HepG2 (cell line): ENCODE measurements around the gene ZFAND4. TPM values are rescaled to one million over a fixed set of nuclear protein-coding genes. Genes with fewer than 3 reads are reported as not detected.

ENCODE experiments used
- JUNB ChIP-seq: sonication (generic); formaldehyde crosslinking; IDR thresholded peaks from 2 replicates; pipeline ENCODE4 v1.8.0; 2022; ENCODE audit warnings: missing genetic modification reagents, mild to moderate bottlenecking, borderline replicate concordance
- MNT ChIP-seq: fragments of 450-650 bp; IDR thresholded peaks from 2 replicates; pipeline ENCODE4 v1.6.1; 2016
- MYC ChIP-seq: sonication (generic); formaldehyde crosslinking; IDR thresholded peaks from 2 replicates; pipeline ENCODE4 v1.9.0; 2021; ENCODE audit warnings: missing genetic modification reagents, borderline replicate concordance
- NCOA2 ChIP-seq: sonication (generic); formaldehyde crosslinking; IDR thresholded peaks from 2 replicates; pipeline ENCODE4 v1.8.0; 2022; ENCODE audit warnings: inconsistent platforms
- PRDM10 ChIP-seq: sonication (generic); formaldehyde crosslinking; IDR thresholded peaks from 2 replicates; pipeline ENCODE4 v1.4.0; 2020; ENCODE audit warnings: low read depth, missing genetic modification reagents
- RARA ChIP-seq: IDR thresholded peaks from 2 replicates; pipeline ENCODE4 v1.6.1; 2016; ENCODE audit warnings: missing genetic modification reagents, missing compliant biosample characterization
- RXRB ChIP-seq: IDR thresholded peaks from 2 replicates; pipeline ENCODE4 v1.6.1; 2016; ENCODE audit warnings: borderline replicate concordance, missing genetic modification reagents, missing compliant biosample characterization
- ZNF138 ChIP-seq: sonication (generic); formaldehyde crosslinking; IDR thresholded peaks from 2 replicates; pipeline ENCODE4 v1.5.0; 2020; ENCODE audit warnings: mild to moderate bottlenecking, low read depth, missing genetic modification reagents
- ZNF160 ChIP-seq: sonication (generic); formaldehyde crosslinking; IDR thresholded peaks from 2 replicates; pipeline ENCODE4 v1.8.0; 2022; ENCODE audit warnings: mild to moderate bottlenecking, inconsistent platforms, missing genetic modification reagents
- ZNF614 ChIP-seq: IDR thresholded peaks from 2 replicates; pipeline ENCODE4 v1.6.1; 2018; ENCODE audit warnings: missing biosample characterization, missing genetic modification reagents, inconsistent platforms, borderline replicate concordance
- ZNF619 ChIP-seq: sonication (generic); formaldehyde crosslinking; IDR thresholded peaks from 2 replicates; pipeline ENCODE4 v1.4.0; 2020; ENCODE audit warnings: mild to moderate bottlenecking, missing genetic modification reagents
- ZNF782 ChIP-seq: sonication (generic); formaldehyde crosslinking; IDR thresholded peaks from 2 replicates; pipeline ENCODE4 v1.4.0; 2020; ENCODE audit warnings: missing genetic modification reagents, mild to moderate bottlenecking, borderline replicate concordance
- polyA plus RNA-seq, 8 experiments: library from polyadenylated mRNA; depleted of rRNA in 3 of 8; stranded (reverse) in 7 of 8; unstranded in 1 of 8; fragments of >200 nt; fragmentation: Illumina TruSeq in 4 of 8; extraction: Trizol in 4 of 8; gene quantifications; 2 replicates each; pipeline versions ENCODE4 v1.2.1 to v1.2.3, GENCODE V29; 2011 to 2016; ENCODE audit warnings: low read depth in 4 of 8, missing spikeins in 1 of 8, mixed read lengths in 1 of 8; ENCODE audit not compliant: insufficient read depth in 1 of 8
- total RNA-seq, 5 experiments: library from RNA; depleted of rRNA; stranded (reverse); fragments of >200 nt; fragmentation: Illumina TruSeq; extraction: Trizol; gene quantifications; 2 replicates each; pipeline ENCODE4 v1.2.3, GENCODE V29; 2016; ENCODE audit warnings: low read depth in 1 of 5
- TF ChIP-seq, protein P1 (sequence below): sonication (generic); formaldehyde crosslinking; IDR thresholded peaks from 2 replicates; pipeline ENCODE4 v1.4.0; 2020; ENCODE audit warnings: missing genetic modification reagents
- TF ChIP-seq, protein P2 (sequence below): sonication (generic); formaldehyde crosslinking; IDR thresholded peaks from 2 replicates; pipeline ENCODE4 v1.8.0; 2022; ENCODE audit warnings: low read depth, missing genetic modification reagents
- TF ChIP-seq, protein P3 (sequence below): sonication (generic); formaldehyde crosslinking; IDR thresholded peaks from 2 replicates; pipeline ENCODE4 v1.8.0; 2022; ENCODE audit warnings: mild to moderate bottlenecking, missing genetic modification reagents, moderate library complexity
- TF ChIP-seq, protein P4 (sequence below): sonication (generic); formaldehyde crosslinking; IDR thresholded peaks from 2 replicates; pipeline ENCODE4 v1.5.1; 2020; ENCODE audit warnings: missing genetic modification reagents, mild to moderate bottlenecking, borderline replicate concordance

The ZFAND4 gene
- total and polyA plus RNA-seq, 2 of the 13 experiments (the other 11 are each of a cell fraction or from before 2014, with no cell fraction given) = 2.9 to 9.2 TPM

GRCh38 chr10:45594276-45595157, 78.1 kb downstream of the ZFAND4 start (continued):
- peak; percentile 88 for TF ChIP-seq MNT
- TF ChIP-seq, protein P1, sequence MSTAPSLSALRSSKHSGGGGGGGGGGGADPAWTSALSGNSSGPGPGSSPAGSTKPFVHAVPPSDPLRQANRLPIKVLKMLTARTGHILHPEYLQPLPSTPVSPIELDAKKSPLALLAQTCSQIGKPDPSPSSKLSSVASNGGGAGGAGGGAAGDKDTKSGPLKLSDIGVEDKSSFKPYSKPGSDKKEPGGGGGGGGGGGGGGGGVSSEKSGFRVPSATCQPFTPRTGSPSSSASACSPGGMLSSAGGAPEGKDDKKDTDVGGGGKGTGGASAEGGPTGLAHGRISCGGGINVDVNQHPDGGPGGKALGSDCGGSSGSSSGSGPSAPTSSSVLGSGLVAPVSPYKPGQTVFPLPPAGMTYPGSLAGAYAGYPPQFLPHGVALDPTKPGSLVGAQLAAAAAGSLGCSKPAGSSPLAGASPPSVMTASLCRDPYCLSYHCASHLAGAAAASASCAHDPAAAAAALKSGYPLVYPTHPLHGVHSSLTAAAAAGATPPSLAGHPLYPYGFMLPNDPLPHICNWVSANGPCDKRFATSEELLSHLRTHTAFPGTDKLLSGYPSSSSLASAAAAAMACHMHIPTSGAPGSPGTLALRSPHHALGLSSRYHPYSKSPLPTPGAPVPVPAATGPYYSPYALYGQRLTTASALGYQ (CRISPR knock-in tag) = peak; percentile 68; the same call in 1 of the 2 replicates
- peak; percentile 77 for TF ChIP-seq RXRB
- peak; percentile 63 for TF ChIP-seq RARA
- TF ChIP-seq, protein P2, sequence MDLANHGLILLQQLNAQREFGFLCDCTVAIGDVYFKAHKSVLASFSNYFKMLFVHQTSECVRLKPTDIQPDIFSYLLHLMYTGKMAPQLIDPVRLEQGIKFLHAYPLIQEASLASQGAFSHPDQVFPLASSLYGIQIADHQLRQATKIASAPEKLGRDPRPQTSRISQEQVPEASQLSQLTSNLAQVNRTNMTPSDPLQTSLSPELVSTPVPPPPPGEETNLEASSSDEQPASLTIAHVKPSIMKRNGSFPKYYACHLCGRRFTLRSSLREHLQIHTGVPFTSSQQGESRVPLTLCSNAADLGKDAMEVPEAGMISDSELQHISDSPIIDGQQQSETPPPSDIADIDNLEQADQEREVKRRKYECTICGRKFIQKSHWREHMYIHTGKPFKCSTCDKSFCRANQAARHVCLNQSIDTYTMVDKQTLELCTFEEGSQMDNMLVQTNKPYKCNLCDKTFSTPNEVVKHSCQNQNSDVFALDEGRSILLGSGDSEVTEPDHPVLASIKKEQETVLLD (CRISPR knock-in tag) = 0 out of 2 replicates have a peak, but pooled peaks have one; percentile 41
- TF ChIP-seq PRDM10 = no peak
- TF ChIP-seq, protein P3, sequence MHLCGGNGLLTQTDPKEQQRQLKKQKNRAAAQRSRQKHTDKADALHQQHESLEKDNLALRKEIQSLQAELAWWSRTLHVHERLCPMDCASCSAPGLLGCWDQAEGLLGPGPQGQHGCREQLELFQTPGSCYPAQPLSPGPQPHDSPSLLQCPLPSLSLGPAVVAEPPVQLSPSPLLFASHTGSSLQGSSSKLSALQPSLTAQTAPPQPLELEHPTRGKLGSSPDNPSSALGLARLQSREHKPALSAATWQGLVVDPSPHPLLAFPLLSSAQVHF (CRISPR knock-in tag) = 0 out of 2 replicates have a peak, but pooled peaks have one; percentile 83
- TF ChIP-seq, protein P4, sequence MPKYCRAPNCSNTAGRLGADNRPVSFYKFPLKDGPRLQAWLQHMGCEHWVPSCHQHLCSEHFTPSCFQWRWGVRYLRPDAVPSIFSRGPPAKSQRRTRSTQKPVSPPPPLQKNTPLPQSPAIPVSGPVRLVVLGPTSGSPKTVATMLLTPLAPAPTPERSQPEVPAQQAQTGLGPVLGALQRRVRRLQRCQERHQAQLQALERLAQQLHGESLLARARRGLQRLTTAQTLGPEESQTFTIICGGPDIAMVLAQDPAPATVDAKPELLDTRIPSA (CRISPR knock-in tag) = 0 out of 2 replicates have a peak, but pooled peaks have one; percentile 69
- TF ChIP-seq ZNF614 (CRISPR knock-in tag) = peak; percentile 91; the same call in 1 of the 2 replicates
- TF ChIP-seq ZNF782 = peak; percentile 75; the same call in 1 of the 2 replicates
- peak; percentile 86 for TF ChIP-seq ZNF619 (CRISPR knock-in tag)
- TF ChIP-seq ZNF138 (CRISPR knock-in tag) = peak; percentile 69; the same call in 1 of the 2 replicates
- peak; percentile 96; the same call in 1 of the 2 replicates for TF ChIP-seq MYC (CRISPR knock-in tag)
- TF ChIP-seq NCOA2 (CRISPR knock-in tag) = peak; percentile 70
- no peak for TF ChIP-seq JUNB
- 0 out of 2 replicates have a peak, but pooled peaks have one; percentile 37 for TF ChIP-seq ZNF160
